GM21447 (cell line): ENCODE data around the gene LYPD6.
"Not testable (repeated sequence)": the region's sequence is repeated elsewhere in the genome, so short reads cannot be mapped to it uniquely, and the experiment has no call there.

ENCODE experiments used
- ATAC-seq: cut with Tn5 transposase; IDR thresholded peaks from one replicate; pipeline ENCODE4 v1.9.1; 2021; ENCODE audit not compliant: unreplicated experiment

The LYPD6 gene

DNA sequence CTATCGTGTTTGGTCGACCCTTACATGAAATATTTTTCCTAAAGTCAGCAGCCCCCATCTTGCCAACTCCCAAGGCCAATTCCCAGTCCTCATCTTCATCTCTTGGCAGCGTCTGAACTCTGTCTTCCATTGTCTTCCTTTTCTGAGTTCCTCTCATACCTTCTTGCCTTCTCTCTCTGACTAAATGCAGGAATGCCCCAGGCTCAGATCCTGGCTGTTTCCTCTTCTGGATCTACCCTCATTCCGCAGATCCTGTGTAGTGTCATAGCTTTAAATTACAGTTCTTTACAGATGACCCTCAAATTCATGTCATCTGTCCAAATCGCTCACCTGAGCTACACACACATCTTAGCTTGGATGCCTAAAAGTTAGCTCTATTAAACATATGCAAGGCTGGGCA, 162.5 kb downstream of the LYPD6 start:
- ATAC-seq = no peak

DNA sequence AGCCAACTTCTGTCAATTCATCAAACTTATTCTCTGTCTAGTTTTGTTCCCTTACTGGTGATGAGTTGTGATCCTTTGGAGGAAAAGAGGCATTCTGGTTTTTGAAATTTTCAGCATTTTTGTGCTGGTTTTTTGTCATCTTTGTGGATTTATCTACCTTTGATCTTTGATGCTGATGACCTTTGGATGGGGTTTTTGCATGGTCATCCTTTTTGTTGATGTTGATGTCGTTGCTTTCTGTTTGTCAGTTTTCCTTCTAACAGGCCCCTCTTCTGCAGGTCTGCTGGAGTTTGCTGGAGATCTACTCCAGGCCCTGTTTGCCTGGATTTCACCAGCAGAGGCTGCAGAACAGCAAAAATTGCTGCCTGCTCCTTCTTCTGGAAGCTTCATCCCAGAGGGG, 168.8 kb downstream of the LYPD6 start:
- ATAC-seq = not testable (repeated sequence)

DNA sequence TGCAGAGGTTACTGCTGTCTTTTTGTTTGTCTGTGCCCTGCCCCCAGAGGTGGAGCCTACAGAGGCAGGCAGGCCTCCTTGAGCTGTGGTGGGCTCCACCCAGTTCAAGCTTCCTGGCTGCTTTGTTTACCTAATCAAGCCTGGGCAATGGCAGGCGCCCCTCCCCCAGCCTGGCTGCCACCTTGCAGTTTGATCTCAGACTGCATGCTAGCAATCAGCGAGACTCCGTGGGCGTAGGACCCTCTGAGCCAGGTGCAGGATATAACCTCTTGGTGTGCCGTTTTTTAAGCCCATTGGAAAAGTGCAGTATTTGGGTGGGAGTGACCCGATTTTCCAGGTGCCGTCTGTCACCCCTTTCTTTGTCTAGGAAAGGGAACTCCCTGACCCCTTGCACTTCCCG, 176.4 kb downstream of the LYPD6 start:
- ATAC-seq = not testable (repeated sequence)

DNA sequence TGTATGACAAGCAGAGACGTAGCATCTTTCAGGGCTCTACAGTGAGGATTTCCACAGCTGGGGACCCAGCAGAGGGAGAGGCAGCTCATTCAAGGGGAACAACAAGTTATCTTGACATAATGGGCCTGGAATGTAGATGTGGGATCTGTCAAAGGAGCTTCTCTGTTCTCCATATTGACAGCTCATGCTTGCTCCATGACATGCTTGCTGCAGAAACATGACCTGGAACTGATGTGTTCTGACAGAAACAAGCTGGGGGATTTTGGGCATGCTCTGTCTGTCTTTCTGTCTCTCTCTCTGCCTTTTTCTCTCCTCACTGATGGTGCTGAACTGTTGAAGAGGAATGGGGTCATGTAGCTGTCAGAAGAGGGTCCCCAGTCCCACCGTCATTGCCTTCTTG, 177.6 kb downstream of the LYPD6 start:
- ATAC-seq = no peak

- ATAC-seq = no peak
Observed at GRCh38 chr2:149513461-149513860, 183.1 kb downstream of the LYPD6 start.
